ENCODE data around the gene FARSA.

GRCh38 chr19:12935071-12935470 lies 1.6 kb upstream of the FARSA start:
- TF ChIP-seq CTCF (IDR thresholded peaks at IDR 0.05) (no peak), EZH2 (IDR thresholded peaks at IDR 0.05; ENCODE audit: borderline replicate concordance, insufficient read depth, low read depth, low read length, poor library complexity, severe bottlenecking) (no peak)

Measured in B cell (primary cell).